Fibroblast of the aortic adventitia (primary cell): ENCODE results near the gene CDH20. TPM values are rescaled to one million over a fixed set of nuclear protein-coding genes. Genes with fewer than 3 reads are reported as not detected.

Source experiments
- DNase-seq: peaks from one replicate; pipeline ENCODE4 v3.0.0-alpha.2; 2010; ENCODE audit warnings: low read depth
- H3K4me3 ChIP-seq: 2 replicates; pipeline ENCODE4 v1.5.1; 2011; ENCODE audit warnings: low read depth, mild to moderate bottlenecking, control low read depth, low read length, moderate library complexity
- total RNA-seq: library from RNA; depleted of rRNA; stranded (reverse); fragments of >200 nt; gene quantifications from 2 replicates; pipeline ENCODE4 v1.2.3, GENCODE V29; 2012; ENCODE audit warnings: low replicate concordance
- TF ChIP-seq, protein P1 (sequence below): IDR thresholded peaks from 2 replicates; pipeline ENCODE4 v1.5.1; 2011; ENCODE audit warnings: mild to moderate bottlenecking, low read length, control low read depth, inconsistent platforms; ENCODE audit not compliant: insufficient read depth

The CDH20 gene
- total RNA-seq, 1 donor = 0.09 TPM

DNA sequence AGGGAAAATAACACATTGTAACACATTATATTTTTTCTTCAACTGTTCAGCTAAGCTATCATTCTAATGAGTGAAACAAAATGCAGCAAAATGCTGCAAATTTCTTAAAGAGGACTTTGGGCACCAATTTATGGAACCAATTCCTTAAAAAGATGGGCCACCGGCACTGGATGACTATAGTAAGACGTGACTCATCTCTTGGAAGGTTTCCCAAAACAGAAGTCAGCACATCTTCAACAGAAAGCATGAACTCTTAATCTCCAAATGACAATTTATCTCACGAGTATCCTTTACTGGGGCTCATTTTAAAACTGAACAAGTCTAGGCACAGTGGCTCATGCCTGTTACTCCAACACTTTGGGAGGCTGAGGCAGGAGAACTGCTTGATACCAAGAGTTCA, 213.4 kb downstream of the CDH20 start:
- TF ChIP-seq, protein P1, sequence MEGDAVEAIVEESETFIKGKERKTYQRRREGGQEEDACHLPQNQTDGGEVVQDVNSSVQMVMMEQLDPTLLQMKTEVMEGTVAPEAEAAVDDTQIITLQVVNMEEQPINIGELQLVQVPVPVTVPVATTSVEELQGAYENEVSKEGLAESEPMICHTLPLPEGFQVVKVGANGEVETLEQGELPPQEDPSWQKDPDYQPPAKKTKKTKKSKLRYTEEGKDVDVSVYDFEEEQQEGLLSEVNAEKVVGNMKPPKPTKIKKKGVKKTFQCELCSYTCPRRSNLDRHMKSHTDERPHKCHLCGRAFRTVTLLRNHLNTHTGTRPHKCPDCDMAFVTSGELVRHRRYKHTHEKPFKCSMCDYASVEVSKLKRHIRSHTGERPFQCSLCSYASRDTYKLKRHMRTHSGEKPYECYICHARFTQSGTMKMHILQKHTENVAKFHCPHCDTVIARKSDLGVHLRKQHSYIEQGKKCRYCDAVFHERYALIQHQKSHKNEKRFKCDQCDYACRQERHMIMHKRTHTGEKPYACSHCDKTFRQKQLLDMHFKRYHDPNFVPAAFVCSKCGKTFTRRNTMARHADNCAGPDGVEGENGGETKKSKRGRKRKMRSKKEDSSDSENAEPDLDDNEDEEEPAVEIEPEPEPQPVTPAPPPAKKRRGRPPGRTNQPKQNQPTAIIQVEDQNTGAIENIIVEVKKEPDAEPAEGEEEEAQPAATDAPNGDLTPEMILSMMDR = no peak
- H3K4me3 ChIP-seq = no peak overlapping the region
- DNase-seq = peak; percentile 52

DNA sequence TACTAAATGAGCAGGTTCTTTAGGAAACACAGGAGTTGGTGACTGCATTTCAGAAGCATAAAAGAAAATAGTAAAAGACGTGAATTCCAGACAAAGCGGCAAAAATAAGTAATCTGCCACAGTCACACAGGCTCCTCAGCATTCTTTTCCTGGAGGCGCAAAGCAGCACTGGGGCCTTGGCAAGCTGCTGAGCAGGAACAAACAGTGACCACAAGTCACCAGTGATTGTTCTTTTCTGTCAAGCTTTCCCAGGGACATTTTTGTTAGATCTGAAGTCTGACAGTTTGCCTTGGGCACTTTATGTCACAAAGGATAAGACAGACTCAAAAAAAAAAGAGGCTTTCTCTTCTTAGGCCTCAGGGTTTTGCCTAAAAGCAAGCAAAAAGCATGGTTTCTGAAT, 216.2 kb downstream of the CDH20 start:
- no peak overlapping the region for H3K4me3 ChIP-seq
- TF ChIP-seq, protein P1 = no peak
- DNase-seq = no peak

DNA sequence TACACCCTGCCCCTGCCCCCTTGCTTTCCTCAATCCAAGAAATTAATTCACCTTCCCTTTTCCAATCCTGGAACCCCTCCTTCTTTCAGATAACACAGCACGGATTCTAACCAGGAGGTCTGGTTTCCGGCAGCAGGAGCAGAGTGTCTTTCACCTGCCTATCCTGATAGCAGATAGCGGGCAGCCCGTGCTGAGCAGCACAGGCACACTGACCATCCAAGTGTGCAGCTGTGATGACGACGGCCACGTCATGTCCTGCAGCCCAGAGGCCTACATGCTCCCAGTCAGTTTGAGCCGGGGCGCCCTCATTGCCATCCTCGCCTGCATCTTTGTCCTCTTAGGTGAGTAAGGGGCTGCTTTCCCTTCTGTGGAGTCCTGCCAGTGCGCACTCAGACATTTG, 216.7 kb downstream of the CDH20 start:
- H3K4me3 ChIP-seq = no peak overlapping the region
- TF ChIP-seq, protein P1 = no peak
- no peak for DNase-seq

DNA sequence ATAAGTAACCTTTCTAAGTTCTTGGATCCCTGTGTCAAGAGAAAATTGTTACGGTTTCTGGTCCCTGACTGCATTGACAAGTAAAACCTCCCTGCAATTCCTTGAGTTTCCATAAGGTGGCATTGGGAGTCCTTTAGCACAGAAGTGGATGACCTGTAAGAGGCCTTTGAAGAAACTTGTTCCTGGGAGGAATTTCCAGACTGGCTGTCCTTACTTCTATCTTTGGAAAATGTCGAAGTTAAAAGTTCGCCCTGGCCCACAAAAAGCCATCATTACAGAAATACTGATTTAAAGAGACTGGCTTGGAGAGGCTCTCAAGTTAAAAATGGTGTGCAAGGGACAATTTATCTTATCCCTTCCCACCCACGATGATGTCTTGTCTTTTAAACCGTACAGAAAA, 218.4 kb downstream of the CDH20 start:
- TF ChIP-seq, protein P1 = peak; percentile 98
- DNase-seq = peak; percentile 92

DNA sequence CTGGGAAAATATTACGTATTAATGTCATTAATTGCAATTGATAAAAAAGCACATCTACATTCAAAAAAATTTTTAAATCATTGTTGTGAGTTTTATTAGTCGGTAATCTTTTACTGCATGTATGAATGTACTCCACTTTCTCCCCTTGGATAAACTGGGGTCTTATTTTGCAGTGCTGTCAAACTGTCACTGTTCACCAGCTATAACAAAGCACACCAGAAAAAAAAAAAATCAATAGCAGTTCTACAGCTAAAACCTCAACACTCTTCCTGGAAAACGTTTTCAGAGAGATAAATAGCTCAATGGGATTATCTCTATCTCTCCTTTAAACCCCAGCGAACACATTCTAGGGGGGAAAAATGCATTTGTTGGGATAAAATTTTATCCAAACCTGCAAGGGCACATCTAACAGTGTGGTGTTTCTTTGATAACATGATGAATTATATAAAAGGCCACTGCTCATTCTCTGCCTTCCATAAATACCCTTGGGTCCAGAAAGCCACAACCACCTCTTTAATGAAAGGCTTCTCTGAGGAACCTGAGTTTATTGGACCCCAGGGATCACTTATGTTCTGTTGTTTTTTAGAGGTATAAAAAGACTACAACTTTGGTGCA, 219.9 kb downstream of the CDH20 start:
- H3K4me3 ChIP-seq = no peak overlapping the region
- TF ChIP-seq, protein P1 = no peak
- no peak for DNase-seq

More for the DNA sequence above, 218.4 kb downstream of the CDH20 start:
- H3K4me3 ChIP-seq = no peak overlapping the region

DNA sequence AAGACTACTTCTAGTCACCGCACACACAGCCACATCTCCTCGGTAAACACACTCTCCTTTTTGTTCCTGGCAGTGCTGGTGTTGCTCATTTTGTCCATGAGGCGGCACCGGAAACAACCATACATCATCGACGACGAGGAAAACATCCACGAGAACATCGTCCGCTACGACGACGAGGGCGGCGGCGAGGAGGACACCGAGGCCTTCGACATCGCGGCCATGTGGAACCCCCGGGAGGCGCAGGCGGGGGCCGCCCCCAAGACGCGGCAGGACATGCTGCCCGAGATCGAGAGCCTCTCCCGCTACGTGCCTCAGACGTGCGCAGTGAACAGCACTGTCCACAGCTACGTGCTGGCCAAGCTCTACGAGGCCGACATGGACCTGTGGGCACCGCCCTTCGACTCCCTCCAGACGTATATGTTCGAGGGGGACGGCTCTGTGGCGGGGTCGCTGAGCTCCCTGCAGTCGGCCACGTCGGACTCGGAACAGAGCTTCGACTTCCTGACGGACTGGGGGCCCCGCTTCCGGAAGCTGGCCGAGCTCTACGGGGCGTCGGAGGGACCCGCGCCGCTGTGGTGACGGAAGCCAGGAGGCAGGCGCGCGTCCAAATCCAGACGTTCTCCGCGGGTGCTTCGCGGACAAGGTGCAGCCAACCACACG, 221.0 kb downstream of the CDH20 start:
- no peak overlapping the region for H3K4me3 ChIP-seq
- TF ChIP-seq, protein P1 = no peak
- no peak for DNase-seq
